GM18858 (cell line): ENCODE results near the gene NAP1L4.
"Not testable (repeated sequence)": the region's sequence is repeated elsewhere in the genome, so short reads cannot be mapped to it uniquely, and the experiment has no call there.

ENCODE experiments used
- ATAC-seq: cut with Tn5 transposase; IDR thresholded peaks from one replicate; pipeline ENCODE4 v1.9.1; 2021; ENCODE audit not compliant: unreplicated experiment

The NAP1L4 gene

DNA sequence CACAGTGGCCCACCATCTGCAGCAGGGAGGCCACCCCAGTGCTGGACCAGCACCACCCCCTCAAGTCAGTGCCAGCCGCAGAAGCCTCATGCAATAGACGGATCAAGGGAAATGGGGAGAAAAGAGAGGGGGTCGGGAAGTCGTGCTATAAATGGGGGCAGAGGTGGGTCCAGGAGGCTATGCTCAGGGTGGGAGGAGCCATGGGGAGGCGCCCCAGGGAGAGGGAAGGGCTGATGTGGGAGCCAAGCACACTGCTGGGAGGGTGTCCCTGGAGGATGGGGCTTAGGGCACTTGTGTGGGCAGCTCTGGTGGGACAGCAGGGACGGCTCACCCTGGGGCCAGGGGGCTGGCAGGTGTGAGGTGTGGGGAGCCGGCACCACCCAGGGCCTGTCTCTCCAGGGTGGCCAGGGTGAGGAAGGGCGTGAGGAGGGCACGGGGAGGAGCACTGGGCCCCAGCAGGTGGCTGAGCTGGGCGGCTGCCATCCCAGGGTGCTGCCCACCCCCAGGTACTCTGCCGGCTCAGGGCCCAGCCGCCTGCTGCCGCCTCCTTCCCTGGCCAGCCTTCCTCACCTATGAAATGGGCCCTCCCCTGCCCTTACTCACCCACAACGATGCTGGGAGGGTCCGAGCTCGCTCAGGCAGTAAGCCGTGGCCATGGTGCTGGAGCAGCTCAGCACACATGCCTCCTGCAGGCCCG lies 80.9 kb downstream of the NAP1L4 start:
- ATAC-seq, result no peak

DNA sequence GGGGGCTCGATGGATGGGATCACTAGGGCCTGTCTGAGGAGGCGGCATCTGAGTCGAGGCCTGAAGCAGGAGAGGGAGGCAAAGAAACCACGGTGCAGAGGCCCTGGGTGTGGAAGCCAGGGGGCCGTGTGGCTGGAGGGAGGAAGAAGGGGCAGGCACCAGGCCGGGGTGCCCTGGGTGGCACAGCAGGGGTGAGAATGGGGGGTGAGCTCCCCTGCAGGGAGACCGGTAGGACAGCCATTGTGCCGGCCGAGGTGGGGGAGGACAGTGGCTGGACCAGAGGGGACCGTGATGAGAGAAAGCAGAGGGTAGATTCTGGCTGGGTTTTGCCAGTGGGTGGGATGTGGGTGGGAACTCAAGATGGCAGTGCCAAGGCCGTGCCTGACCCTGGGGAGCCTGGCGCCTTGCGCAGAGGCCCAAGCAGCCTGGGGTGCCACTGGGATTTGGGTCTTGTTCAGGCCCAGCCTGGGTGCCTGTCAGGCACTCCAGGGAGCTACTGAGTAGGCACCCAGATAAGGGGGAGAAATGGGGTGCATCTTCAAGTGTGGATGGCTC lies 81.7 kb downstream of the NAP1L4 start:
- ATAC-seq, result no peak

DNA sequence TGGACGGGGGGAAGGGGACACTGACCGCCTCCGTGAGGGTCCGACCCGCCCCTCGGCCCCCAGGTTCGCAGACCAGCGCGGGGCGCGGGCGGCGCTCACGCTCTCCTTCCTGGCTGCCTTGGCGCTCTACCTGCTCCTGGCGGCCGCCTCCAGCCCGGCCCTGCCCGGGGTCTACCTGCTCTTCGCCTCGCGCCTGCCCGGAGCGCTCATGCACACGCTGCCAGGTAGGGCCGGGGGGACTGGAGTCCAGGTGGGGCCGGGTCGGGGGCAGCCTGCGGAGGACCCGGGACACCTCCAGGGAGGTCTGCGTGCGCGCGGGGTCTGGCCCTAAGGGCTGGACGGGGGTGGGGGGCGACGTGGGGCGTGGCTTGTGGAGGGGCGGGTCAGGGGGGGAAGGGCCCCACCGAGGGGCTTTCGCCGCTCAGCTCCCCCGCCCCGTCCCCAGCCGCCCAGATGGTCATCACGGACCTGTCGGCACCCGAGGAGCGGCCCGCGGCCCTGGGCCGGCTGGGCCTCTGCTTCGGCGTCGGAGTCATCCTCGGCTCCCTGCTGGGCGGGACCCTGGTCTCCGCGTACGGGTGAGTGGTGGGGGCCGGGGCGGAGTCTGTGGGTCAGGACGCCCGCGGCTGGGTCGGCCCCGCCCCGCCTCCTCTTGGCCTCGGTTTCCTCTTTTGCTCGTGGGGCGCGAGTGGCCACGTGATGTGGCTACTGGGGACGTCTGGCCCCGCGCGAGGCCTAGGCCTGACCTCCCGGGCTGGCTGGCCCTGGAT lies 82.8 kb downstream of the NAP1L4 start:
- no peak for ATAC-seq

DNA sequence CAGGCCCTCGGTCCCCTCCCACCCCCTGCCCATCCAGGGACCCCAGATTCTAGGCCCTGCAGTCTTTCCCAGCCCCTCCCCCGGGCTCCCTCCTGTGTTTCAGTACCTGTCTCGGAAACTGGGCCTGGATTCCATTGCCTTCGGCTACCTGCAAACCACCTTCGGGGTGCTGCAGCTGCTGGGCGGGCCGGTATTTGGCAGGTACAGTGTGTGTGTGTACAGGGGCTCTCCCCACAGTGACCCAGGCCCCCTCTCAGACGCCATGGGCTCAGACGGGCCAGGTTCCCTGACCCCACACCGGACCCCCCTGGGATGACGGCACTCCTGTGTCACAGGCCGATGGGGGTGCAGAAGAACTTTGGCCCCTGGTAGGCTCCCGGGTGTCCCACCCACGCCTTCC lies 84.0 kb downstream of the NAP1L4 start:
- ATAC-seq, result no peak

DNA sequence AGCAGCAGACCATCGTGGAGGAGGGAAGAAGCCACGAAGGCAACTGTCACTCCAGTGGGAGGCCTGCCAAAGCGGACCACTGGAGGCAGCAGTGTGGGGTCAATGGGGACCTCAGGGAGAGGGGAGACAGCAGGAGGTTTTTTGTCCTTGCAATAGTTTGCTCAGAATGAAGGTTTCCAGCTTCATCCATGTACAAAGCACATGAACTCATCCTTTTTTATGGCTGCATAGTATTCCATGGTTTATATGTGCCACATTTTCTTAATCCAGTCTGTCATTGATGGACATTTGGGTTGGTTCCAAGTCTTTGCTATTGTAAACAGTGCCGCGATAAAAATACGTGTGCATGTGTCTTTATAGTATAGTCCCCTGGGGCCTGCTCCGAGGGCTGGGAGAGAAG lies 86.8 kb downstream of the NAP1L4 start:
- ATAC-seq, result not testable (repeated sequence)

DNA sequence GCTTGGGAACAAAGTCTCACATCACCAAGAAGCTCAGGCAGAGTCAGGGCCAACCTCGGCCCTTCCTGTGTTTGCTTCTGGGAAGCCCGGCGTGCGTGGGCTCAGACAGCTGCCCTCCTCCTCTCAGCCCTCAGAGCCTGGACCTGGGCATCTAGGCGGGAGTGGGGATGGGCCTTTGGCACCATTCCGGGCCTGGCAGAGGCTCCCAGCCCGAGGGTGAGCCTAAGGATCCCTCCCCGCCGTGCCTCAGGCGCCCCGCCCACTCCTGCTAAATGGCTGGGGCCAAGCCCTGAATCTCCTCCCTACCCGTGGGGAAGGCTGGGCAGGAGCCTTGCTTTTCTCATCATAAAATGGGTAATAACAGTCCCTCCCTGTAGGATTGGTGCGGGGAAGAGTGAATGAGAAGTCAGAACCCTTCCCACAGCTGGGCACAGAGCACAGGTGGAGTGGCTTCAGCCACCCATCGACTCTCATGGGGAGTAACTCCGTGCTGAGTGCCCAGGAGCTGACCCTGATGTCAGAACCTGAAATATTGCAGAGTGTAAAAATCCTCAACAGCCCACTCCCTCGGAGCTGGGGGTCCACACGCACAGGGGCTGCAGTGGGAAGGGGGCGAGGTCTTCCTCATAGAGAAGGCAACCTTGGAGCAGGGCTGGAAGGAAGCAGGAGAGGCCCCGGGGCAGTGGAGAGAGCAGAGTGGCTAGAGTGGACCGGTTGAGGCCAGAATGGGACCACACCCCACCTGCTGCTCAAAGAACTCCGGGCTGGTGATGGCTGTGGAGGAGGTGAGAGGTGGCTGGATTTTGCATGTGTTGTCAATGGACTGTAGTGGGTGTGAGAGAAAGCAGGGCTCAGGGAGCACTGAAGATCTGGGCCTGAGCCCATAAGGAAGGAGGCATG lies 87.7 kb downstream of the NAP1L4 start:
- ATAC-seq, result no peak

DNA sequence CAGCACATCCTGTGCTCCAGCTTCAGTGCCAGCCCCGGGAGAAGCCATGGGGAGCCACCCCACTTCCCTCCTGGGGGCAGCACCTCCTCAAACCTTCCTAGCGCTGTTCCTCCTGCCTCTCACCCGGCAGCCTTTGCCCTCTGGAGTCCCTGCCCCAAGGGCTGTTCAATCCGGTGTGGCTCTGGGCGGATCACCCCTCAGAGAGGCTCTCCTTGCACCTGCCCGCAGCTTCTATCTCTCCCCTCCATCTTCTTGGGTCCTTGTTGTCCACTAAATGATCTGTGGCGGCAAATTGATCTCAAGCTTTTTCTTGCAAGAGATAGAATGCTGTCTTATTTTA lies 88.5 kb downstream of the NAP1L4 start:
- no peak for ATAC-seq

DNA sequence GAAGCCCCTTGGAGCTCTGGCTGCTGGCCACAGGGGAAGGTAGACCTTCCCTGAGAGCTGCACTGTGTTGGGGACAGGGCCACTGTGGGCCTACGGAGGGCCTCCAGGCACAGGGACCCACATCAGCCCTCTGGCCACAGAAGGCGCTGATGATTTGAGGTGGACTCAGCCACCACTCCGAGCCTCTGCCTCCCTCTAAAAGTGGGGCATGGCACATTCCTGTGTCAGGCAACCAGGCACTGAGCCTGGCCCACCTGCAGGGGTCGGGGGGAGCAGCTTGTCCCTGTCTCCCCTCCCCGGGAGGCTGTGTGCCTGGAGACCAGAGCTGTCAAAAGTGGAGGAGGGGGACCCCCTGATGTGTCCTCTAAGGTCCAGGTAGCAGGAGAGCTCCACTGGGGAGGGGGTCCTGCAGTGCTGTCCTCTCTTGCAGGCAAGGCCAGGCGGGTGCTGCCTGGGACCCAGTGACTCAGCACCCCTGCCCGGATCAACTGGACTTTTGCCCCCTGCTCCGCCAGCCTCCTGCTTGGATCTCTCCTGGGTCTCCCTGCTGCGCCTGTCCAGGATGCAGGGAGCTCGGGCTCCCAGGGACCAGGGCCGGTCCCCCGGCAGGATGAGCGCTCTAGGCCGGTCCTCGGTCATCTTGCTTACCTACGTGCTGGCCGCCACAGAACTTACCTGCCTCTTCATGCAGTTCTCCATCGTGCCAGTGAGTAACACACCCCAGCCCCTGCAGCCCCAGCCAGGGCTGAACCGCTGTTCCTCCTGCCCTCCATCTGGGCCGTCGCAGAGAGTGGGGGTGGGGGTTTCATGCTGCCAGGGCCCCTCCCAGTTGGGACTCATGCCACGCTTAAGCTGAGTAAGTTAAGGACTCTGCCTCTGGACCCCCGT lies 89.1 kb downstream of the NAP1L4 start:
- no peak for ATAC-seq

DNA sequence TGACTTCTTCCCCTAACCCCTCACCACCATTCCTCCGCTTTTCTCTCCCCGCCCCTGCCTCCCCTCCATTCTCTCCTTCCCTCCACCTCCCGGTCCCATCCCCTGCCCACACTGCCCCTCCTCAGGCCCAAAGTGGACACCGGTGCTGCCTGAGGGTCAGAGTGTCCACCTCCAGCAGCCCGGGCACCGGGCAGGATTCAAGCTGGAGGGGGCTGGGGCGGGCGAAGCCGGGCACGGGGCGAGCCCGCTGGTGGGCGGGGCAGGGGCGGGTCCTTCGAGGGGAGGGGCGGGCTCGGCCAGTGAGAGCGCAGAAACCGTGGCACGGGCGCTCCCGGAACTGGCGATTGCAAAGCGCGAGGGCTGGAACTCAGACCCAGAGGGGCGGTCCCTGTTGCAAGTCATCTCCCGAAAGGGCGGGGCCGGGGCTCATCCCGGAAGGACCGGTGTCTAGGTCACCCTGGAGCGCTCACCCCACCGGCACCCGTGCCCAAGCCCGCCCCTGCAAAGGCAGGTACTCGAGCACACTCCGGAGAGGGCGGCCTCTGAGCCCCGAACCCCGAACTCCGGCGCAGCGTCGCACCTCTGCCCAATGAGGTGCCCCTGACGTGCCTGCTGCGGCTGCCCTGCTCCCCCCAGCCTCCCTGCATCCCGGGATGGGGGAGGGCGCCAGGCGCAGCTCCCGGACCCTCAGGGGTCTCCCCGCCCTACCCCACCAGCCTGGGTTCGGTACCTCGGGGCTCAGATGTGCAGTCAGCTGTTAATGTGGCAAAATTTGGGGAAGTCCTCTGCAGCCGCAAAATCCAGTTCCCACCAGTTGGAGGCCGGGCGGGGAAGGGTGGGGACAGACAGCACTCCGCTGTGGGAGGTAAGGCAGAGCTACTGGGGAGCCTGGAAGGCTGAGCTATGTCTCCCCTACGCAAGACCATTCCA lies 90.0 kb downstream of the NAP1L4 start:
- peak; percentile 88 for ATAC-seq

DNA sequence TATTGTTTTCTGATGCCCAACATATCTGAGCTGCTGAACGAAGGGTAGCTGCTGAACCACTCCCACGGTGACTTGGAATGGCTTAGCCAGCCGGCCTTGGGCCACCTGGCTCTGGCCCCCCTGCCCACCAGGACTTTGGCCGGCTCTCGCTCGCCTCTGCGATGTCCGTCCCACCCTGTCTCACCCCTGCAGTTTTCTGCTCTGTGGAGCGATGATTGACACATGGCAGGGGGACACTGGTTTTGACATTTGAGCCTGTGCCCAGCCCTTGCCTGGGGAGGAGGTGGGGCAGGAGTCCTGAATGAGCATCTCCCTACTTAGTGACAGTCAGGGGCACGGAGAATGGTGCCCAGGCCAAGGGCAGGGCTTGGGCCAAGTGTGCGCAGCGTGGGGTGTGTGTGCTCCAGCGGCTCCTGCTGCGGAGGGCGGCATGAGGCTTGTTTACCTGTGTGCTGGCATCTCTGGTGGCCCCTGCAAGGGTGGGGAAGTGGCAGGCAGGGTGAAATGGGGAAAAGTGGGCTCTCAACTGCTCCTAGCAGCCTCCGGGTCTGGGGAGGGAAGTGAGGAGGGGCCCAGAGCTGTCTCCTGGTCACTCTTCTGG lies 90.8 kb downstream of the NAP1L4 start:
- no peak for ATAC-seq

DNA sequence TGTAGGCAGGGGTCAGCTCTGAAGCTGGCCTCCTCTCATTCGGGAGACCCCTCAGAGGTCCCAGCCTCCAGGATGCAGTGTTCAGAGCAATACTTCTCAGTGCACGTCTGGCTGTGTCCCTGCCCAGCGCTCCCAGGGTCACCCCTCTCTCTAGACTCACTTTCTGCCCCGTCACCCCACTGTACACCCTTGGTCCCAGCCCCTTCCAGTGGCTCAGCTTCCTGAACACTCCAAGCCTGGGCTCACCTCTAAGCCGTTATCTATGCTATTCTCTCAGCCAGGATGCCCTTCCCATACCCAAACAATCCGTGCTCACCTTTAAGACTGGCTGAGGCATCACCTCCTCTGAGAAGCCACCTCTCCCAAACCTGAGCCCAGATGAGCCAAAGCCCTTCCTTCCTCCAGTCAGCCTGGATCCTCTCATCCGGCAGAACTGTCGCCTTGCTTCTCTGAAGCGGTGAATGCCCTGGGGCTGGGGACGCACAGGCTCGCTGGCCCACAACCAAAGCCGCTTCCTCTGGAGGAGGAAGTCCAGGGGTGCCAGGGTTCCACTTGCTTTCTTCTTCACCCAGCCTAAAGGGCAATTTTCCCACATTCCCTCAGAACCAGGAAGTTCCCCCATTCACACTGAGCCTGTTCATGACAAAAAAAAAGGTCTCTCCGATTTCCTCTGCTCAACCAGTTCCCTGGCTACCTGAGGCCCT lies 92.9 kb downstream of the NAP1L4 start:
- no peak for ATAC-seq

DNA sequence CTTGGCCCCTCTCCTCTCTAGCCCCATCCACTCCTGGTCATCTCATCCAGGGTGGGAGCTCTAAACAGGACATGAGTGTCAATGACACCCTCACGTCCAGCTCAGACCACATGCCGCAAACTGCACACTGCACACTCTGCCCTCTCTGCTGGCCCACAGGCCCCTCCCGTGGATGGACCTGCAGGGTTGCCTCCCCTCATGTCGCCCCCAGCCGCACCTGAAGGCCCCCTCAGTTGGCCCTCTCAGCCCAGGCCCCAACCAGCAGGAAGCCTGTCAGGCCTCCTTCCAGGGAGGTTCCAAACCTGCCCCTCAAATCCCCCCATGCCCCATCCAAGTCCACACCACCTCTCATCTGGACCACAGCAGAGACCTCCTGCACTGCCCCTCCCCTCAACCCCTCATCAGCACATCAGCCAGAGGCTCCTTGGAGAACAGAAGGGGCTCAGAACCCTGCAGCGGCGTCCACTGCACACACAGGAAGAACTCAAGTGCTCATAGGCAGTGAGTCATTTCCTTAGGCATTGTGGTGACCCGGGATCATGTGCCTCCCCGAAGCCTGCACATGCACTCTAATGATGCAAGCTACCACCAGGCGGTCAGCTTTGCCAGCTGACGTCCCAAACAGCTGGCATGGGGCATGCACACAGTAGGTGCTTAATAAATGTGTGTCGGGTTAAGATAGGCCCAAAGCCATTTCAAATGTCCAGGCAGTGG lies 93.6 kb downstream of the NAP1L4 start:
- no peak for ATAC-seq

DNA sequence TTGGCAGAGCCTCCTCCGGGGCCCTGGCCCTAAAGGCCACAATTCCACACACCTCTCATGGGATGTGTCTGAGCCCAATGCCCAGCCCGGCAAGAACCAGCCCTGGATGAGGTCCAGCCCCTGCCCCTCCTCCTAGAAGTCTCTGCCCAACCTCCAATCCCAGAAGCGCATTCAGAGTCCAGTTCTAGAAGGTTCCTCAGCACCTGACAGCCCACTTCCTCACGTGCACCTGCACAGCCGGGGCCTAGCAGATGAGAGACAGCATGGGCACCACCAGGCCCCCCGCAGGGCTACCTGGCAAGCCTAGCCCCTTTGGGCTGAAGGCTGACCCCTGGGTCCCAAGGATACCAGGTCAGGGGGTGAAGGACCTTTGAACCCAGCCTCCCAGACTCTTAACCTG lies 95.1 kb downstream of the NAP1L4 start:
- no peak for ATAC-seq

DNA sequence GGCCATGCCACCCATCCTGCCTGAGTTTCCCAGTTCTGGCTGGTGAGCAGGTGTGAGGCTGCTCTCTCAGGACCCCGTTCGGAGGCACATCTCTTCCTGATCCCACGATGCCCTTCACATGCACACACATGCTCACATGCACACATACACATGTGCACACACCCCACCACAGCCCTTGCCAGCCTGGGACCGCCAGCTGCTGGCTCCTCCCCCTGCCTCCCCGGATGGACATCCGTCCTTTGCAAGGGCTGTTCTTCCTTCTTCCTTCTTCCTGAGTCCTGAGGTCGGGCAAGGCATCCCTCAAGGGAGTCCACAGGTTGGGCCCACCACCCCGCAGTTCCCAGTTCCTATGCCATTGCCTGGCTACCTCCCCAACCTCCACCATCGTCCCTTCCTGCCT lies 96.1 kb downstream of the NAP1L4 start:
- ATAC-seq, result no peak
